GM21515 (cell line): Measurements from ENCODE around the gene ANO4.

ENCODE experiments used
- ATAC-seq: cut with Tn5 transposase; IDR thresholded peaks from one replicate; pipeline ENCODE4 v1.9.1; 2021; ENCODE audit not compliant: unreplicated experiment

ANO4 gene

DNA sequence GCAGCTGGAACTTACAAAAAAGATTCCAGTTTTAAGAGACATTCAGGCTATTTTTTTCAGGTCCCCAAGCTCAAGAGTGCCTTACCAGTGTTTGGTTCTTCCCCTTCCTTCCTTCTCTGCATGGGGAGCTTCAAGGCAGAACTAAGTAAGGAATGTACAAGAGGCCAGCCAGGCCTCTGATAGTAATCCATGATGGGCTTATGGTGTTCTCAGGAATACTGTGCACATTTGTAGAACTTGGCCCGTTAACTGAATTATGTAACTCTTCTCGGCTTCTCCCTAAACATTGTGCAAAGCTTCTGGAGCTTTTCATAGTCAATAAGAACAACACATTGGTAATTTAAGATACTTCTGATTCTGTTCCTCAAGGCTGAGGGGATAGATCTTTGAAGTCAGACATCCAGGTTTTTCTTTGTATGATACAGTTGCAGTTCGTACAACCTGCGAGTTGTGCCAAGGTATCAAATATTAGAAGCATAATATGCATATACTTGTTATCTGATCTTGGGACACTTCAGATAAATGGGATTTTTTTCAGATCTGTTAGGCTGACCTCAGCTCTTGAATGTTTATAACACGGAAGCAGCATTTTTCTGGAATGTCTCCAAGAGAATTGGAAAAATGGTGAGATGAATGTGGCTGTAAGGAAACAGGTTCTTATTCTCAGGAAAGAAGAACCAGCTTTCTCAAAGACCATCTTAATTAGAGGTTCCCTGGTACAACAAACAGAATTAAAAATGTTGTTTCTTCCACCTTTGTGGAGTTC, 148.6 kb downstream of the ANO4 start:
- no peak for ATAC-seq

DNA sequence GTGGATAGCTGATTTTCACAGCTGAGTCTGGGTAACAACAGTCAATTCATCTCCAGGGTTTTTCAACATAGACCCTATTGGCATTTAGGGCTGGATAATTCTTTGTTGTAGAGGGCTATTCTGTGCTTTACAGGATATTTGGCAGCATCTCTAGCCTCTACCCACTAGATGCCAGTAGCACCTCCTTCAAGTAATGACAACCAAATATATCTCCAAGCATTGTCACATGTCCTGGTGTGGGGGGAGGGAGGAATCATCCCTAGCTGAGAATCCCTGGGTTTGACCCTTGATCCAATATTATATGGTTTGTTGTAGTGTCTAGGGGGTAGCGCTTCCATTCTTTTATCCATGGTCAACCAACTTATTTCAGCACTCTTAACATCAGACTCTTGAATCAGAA, 157.2 kb downstream of the ANO4 start:
- ATAC-seq = no peak

DNA sequence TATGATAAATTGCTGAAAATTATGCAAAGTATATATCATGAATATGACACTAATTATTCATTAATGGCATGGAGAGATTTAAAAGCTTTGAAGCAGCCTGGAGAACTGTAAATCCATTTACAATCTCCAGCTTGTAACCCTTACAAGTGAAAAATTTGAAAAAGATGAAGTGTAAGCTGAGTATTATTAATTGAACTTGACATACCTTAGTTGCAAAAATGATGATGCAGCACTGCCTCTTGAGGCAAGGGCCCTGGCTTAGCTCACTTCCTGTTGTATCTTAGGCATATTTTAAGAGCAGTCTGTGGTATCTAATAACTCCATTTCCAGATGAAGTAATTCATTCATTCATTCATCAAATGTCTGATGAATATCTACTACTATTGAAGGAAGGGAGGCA, 158.6 kb downstream of the ANO4 start:
- ATAC-seq = no peak

DNA sequence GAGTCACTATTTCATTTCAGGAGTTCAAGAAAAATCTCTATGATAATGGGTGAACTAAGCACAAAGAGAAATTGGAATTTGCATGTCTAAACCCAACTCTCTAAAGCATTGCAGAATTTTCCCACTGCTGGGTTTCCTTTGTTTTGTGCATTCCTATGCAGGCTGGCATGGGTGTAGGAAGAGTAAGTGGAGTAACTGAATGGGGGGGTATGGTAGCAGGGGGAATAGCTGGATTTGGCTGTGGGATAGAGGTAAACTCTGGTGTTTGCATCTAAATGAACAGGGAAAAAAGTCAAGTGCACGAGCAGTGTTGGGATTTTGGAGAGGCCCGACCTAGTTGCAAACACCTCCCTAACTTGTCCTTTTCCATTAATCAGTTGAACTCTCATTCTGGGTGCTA, 159.1 kb downstream of the ANO4 start:
- ATAC-seq = no peak

DNA sequence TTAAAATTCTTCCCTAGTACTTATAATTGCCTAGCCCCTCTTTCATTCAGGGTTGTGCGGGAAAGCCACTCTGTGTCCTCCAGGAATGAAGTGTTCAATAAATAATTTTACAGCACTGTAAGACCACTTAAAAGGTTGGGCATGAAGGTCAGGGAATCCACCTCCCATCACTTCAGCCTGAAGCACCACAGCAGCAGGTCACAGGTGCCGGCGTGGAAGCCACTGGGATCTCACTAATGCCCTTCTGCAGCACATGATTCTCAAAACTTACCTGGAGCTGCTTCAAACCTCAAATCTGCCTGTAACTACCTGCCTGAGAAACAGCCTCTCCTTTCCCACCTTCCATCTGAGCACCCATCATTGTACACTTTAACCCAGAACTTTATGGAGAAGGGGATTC, 159.5 kb downstream of the ANO4 start:
- no peak for ATAC-seq

DNA sequence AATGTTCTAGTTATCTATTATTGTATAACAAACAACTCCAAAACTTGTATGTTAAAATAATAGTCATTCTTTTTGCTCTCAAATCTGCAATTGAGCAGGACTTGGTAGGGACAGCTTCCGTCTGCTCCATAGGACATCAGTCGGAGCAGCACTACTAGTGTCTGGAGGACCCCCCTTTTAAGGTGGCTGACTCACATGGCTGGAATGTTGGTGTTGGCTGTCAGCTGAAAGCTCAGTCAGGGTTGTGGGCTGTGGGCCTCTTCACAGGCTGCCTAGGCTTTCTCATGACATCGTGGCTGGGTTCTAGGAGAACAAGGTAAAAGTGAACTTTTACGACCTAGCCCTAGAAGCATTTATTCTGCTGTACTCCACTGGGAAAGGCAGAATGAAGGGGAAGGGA, 160.6 kb downstream of the ANO4 start:
- ATAC-seq = no peak

DNA sequence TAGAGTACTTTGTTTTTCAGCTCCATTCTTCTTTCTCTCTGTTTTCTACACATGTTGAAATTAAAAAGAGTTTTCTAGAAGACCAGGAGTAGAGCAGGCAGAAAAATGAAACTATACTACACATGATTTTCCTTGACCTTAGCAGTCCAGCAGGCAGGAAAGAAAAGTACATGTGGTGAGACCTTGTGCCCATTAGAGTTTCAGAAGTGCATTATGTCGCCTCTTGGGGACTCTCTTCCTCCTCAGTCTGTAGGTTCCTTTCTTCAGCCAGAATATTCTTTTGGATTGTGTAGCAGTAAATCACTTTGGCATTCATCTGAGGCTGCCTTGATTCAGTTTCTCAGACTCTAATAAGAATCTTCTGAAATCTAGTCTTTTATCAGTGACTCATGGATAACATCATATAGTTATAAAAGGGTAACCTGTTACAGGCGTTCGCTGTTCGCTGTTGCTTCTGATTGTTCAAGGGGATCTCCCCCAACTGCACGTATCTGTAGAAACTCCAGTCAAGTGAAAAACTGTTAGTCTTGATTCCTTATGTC, 161.8 kb downstream of the ANO4 start:
- no peak for ATAC-seq

DNA sequence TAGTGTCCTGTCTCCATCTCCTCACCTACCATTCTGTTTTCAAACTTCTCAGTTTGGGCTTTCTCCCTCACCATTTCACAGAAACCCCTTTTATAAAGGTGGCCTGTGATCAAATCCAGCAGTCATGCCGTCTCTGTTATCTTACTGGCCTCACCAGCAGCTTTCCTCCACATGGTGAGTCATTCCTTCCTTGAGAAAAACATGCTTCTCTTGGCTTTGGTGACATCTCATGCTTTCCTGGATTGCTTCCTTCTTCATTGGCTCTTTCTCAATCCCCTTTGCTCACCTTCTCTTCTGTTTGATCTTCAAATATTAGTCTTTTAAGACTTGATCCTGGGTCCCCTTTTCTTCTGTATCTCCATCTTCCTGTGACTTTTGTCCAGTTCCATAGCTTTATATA, 164.9 kb downstream of the ANO4 start:
- ATAC-seq = no peak

DNA sequence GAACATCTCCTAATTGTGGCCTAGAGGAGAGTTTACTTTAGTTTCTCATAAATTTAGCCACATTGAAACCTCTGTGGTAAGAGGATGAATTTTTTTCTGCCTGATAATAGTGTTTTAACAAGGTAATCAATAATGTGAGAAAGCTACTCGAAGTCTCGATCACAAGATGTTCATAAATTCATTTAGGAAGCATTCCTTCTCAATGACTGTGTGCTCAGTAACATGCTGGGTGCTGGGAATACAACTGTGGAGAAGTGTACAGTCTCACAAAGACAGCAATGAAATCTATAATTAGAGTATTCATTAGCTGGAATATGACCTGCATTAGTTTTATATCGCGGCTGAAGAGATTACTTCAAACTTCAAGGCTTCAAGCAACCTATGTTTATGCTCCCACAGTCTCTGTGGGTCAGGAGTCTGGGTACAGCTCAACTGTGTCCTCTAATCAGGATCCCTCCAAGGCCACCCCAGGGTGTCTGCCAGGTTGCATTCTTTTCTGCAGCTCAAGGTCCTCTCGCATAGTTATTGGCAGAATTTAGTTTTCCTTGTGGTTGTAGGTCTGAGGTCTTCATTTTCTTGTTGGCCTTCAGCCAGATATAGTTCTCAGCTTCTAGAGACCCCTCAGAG, 167.6 kb downstream of the ANO4 start:
- no peak for ATAC-seq

DNA sequence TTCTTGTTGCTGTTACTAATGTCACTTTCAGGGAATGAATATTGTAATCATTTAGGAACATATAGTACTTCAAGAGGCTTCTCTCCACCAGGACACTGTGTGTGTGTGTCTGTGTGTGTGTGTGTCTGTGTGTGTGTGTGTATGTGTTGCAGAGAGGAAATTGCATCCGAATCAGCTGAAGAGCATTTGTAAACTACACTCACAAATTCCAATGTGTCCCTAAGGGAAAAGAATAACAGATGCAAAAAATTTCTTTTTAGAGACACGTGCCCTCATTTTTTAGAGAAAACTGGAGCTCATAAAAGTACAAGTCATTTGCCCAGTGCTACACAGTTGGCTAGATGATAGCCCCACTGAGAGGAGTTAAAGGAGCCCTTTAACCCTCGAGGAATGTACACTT, 168.8 kb downstream of the ANO4 start:
- no peak for ATAC-seq

DNA sequence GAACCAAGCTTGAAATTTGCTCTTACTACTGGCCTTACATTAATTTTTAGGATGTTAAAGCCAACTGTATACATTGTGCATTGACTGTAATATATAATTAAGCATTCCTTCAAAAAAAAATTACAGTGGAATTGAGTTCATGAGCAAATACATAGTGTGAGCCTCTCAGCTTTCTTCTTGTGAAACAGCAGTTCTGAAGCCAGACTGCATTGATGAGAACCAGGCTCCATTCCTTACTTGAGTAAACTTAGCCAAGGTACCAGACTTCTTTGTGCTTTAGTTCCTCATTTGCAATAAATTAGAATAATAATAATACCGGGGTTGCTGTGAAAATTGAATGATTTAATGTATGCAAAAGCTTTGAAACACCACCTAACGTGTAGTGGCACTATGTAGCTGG, 169.5 kb downstream of the ANO4 start:
- no peak for ATAC-seq

DNA sequence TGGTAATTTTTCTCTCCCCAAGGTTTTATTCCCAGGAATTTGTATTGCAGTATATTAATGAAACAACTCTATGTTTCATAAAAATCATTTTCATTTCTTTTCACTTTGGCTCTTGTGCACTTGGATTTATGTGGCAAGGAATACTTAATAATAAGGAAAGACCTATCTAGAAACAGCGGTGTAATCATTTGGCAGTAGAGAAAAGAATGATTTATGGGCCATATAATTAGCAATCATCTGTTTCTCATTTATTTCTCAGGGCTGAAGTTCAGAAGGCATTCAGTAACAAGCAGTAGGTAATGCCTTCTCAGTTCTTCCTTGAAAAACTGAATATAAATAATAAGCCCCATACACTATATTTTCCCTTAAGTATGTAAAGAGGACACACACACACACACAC, 172.6 kb downstream of the ANO4 start:
- ATAC-seq = no peak

DNA sequence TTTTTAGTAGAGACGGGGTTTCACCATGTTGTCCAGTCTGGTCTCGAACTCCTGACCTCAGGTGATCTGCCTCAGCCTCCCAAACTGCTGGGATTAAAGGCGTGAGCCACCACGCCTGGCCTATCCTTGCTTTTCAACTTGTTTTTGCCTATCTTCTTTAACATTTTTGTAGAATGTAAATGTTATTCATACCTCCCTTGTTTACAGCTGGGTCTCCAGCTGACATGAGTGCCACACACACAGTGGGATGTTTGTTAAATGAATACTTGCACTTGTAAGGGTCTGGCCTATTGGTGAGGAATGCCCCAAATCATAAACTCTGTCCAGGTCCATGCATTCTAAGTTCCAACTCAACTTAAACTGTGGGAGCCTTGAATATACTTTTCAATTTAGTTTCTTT, 176.3 kb downstream of the ANO4 start:
- no peak for ATAC-seq

DNA sequence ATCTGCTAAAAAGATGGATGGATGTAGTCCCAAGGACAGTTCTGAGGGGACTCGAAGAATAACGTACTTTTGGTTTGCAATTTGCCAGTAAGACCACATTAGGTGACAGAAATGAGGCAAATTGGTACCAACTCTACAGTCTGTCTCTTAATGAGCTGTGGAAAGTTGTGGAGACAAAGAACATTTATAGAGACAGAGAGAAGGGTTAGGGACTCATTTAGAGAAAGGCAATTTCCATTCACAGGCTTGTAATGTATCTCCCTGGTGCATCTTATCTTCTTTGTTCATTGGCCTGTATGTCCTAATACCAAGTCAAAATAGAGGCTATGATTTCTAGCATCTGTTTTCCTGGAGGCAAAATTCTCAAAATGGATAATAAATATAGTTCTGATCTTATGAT, 177.5 kb downstream of the ANO4 start:
- no peak for ATAC-seq

DNA sequence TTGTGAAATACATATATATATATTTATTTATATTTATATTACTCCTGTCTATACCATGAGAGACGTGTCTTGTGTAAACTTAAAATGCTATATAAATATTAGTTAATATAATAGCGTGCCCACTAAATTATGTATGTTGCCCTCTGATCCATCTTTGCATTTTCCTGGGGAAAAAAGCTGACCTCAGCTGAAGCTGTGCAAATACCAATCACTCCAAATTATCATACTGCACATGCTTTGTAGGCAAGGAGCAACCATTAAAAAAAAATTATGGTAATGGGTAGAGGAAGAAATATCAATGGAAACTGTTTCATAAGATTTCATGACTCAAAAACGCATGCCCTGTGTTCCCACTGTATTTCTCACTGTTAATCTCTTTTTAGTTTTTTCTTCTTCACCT, 179.8 kb downstream of the ANO4 start:
- ATAC-seq = no peak

DNA sequence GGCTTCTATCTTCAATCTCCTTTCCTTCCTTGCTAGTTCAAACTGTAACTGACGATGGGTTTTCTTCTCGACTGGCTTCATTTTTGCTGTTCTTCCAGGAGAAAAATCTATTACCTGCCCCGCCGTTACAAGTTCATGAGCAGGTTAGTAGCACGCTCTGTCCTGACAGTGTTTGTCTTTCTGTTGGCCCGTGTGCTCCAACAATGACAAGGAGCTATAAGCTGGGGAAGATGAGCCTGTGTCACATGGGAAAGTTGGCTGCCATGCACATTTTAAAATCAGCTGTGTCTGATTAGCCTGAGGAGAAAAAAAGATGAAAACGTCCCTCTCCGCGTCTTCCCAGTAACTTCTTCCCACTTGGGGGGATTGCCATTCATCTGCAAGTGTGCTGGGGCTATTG, 180.2 kb downstream of the ANO4 start:
- no peak for ATAC-seq

DNA sequence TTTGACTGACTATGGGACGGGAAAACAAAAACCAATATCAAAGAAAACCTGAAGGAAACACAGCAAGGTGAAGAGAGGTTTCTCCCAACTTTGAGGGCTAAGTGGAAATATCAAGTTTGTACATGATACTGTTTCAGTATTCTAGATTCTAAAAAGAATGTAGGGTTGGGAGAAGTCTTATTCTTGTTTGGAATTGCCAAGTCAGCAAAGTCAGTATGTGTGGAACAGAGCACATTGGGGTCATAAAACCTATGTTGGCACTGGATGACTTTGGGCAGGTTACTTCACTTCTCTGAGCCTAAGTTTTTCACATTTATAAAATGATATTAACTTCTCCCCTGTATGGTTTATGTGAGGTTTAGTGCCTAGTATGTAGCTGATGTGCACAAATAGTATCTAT, 182.2 kb downstream of the ANO4 start:
- ATAC-seq = no peak

DNA sequence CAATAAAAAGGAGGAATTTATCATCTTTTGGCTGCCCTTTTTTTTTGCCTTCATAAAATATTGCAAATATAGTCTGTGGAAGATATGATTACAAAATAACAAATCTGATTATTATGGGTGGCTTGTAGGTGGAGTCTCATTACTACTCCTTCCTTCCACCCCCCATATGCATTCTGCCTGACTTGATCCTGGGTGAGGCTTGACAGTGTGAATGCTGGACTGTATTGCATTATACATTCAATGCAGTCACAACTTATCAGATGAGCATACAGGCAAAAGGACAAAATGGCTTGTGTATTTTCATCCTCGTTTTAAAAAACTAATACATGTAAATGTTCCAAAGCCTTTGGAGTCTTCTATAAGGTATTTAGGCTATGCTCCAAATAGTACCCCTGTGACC, 186.3 kb downstream of the ANO4 start:
- no peak for ATAC-seq

DNA sequence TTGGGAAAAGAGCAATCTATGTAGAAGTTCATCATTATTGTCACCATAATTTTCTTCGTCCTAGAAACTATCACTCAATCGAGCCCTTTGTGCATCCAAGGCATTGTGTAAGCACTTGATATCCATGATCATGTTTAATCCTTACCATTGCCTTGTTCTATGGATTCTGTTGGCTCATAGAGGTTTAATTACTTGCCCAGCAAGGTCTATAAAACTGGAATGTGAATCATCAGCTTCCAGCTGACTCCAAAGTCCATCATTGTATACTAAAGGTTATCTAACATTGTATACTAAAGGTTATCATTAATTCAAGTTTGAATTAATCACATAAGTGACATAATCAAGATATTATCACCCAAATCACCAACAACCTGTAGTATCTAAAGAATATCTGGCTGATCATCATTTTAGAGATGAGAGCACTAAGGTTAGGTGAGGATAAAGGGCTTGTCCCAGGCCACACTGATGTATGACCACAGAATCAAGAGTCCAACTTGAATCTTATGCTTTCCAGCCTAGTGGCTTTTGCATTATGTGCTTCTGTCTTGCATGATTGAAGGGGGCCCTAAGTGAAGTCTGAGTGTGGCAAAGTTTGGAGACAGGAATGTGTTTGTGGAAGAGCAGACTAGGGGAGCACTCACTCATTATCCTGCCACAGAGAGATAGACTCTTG, 188.1 kb downstream of the ANO4 start:
- ATAC-seq = no peak

DNA sequence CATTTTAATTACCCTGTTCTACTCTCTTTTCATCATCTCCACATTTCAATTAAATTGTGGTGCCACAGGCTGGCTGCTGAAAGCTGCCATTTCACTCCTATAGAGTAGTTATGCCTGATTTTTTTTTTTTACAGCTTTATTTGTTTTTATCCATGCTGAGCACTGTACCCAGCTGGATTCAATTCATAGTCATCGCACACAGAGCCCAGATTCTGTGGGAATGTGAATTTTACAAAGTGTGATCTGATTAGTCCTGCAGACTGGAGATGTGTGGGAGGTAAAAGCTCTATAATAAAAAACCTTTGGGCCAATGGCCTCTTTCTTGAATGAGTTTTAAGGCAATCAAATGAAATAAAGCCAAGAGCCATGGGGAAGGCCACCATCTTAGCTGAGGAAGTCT, 190.2 kb downstream of the ANO4 start:
- ATAC-seq = no peak

DNA sequence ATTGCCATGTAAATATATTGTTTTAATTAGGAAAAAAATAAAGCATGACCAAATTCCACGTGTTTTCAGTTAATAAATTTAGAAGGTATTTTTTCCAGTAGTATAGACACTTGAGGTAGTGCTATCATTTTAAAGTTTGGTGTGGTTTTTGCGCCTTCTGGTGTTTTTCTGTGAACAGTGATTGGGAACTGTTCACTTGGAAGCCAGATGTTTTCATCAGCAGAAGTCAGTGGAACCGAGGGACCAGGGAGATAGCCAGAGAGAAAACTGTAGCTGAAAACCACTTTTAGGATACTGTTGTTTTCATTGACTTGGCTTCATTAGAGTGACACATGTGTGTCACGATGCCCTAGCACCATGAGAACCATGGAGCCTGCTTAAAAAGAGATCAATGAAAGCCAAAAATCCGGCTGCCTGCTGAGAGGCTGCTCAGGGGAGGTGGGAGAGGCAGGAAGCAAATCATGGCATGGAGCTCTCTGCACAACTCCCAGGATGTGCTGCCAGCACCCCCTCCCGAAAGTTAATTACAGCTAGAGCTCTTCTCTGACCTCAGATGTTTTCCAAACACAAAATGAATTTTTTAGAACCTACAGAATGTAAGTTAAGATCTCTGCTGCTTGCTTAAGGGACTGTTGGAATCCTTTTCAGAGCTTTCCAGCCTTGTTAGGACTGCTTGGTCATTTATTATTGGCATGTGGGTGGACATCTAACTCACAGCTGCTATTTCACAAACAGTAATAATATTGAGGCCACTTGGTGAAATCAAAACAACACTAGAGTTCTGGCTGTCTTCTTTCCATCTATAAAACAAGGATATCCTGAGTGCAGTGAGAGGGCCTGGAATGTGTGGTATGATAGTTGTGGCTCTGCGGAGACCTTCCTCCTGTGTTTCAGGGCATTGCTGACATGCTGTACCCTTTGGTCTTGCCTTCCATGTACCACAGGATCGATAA, 192.3 kb downstream of the ANO4 start:
- no peak for ATAC-seq
